VCaP (cell line): ENCODE results near the gene SLC45A2.
"Not testable (repeated sequence)": the region's sequence is repeated elsewhere in the genome, so short reads cannot be mapped to it uniquely, and the experiment has no call there.

ENCODE experiments used
- H3K27ac ChIP-seq: fragments of 450-650 bp; 2 replicates; pipeline ENCODE4 v1.5.1; 2017
- CTCF ChIP-seq: fragments of 450-650 bp; conservative IDR thresholded peaks from 2 replicates; pipeline ENCODE4 v1.5.1; 2017; ENCODE audit warnings: mild to moderate bottlenecking, moderate library complexity

Gene SLC45A2

GRCh38 chr5:33964132-33964700 is 20.3 kb downstream of the SLC45A2 start:
- TF ChIP-seq CTCF = no peak
- no peak overlapping the region for H3K27ac ChIP-seq

GRCh38 chr5:33958176-33958575 is 26.3 kb downstream of the SLC45A2 start:
- no peak for TF ChIP-seq CTCF
- no peak overlapping the region for H3K27ac ChIP-seq

- TF ChIP-seq CTCF = no peak
- H3K27ac ChIP-seq = no peak overlapping the region
Measured at GRCh38 chr5:33957577-33958150, 26.8 kb downstream of the SLC45A2 start.

GRCh38 chr5:33952175-33952574 is 32.3 kb downstream of the SLC45A2 start:
- H3K27ac ChIP-seq = not testable (repeated sequence)

GRCh38 chr5:33944543-33945132 is 39.9 kb downstream of the SLC45A2 start:
- no peak overlapping the region for H3K27ac ChIP-seq
- TF ChIP-seq CTCF = no peak

GRCh38 chr5:33941090-33941489 is 43.4 kb downstream of the SLC45A2 start:
- no peak for TF ChIP-seq CTCF
- no peak overlapping the region for H3K27ac ChIP-seq

GRCh38 chr5:33939556-33940262 is 44.8 kb downstream of the SLC45A2 start:
- H3K27ac ChIP-seq = no peak overlapping the region
- no peak for TF ChIP-seq CTCF

GRCh38 chr5:33938881-33939280 is 45.6 kb downstream of the SLC45A2 start:
- TF ChIP-seq CTCF = no peak
- H3K27ac ChIP-seq = no peak overlapping the region
